ENCODE results near the gene DLX3. TPM values are rescaled to one million over a fixed set of nuclear protein-coding genes. Genes with fewer than 3 reads are reported as not detected.

Gene DLX3
- total RNA-seq, 1 donor: not detected

DNA sequence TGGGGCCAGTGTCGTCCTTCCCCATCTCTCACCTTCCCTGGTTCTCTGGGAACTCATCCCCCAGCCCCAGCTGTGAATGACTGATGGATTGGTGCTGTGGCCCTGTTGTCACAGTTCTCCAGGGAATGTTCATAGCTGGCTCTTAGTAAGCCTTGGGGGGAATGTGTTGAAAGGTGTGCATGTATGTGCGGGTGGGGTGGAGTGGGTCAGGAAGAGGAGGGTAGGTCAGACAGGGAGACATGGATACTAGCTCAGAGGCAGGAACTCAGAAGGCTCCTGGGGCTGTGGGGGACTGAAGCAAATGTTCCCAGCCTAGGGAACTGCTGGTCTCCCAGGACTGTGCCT lies 21.8 kb downstream of the DLX3 start:
- no peak overlapping the region for H3K4me3 ChIP-seq (ENCODE audit: low read depth, low read length)
- no peak for DNase-seq (ENCODE audit: low read depth)
- no peak for TF ChIP-seq CTCF (IDR thresholded peaks at IDR 0.05; ENCODE audit: insufficient read depth, low read depth, low read length)

- no peak overlapping the region for H3K4me3 ChIP-seq (ENCODE audit: low read depth, low read length)
- TF ChIP-seq CTCF (IDR thresholded peaks at IDR 0.05; ENCODE audit: insufficient read depth, low read depth, low read length): no peak
- DNase-seq (ENCODE audit: low read depth): no peak
Observed at GRCh38 chr17:49972486-49973270, 22.3 kb downstream of the DLX3 start.

GRCh38 chr17:49971848-49972485 lies 23.1 kb downstream of the DLX3 start:
- no peak for TF ChIP-seq CTCF (IDR thresholded peaks at IDR 0.05; ENCODE audit: insufficient read depth, low read depth, low read length)
- H3K4me3 ChIP-seq (ENCODE audit: low read depth, low read length): no peak overlapping the region
- no peak for DNase-seq (ENCODE audit: low read depth)

DNA sequence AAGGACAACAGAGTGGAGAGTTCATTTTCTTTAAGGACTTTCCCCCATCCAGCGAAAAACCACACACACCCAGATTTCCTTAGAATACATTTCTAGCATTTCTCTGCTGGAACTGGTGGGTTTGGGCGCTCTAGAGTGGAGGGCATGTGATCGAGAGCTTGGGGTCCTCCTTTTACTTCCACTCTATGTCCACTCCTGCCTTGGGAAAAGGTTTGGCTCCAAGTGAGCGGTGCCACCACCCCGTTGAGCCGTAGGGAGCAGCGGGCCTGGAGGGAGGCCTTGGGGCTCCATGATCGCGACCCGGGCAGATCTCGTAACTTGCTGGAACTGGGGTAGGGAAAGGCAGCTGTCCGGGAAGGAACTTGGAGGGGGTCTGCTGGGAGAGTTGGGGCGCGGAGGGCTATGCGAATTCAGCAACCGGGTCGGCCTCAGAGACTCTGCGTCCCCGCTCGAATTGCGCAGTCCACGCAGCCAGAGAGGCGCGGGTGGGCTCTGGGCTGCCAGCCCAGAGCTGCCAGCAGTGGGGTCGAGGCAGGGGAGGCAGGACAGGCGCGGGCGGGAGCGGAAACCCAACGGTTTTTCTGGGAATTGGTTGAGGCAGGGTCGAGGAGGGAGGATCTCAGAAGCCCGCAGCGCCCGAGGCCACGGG lies 23.7 kb downstream of the DLX3 start:
- H3K4me3 ChIP-seq (ENCODE audit: low read depth, low read length): no peak overlapping the region
- TF ChIP-seq CTCF (IDR thresholded peaks at IDR 0.05; ENCODE audit: insufficient read depth, low read depth, low read length): no peak
- no peak for DNase-seq (ENCODE audit: low read depth)

DNA sequence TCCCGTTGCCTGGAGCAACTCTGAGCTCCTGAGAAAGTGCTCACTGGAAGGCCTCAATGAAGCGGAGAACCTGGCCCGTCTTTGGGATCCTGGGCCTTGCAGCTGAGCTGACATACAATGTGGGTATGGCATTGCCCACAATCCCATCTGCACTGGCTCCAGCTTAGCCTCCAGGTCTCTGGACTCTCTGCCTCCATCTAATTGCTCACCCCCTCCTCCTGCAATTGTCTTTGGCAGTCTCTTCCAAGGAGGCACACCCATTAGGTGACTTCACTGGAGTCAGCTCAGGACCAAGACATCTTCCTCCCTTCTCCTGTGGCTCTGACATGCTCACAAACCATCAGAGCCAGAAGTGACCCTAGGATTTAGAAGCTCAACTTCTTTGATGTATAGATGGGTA lies 24.5 kb downstream of the DLX3 start:
- H3K4me3 ChIP-seq (ENCODE audit: low read depth, low read length): no peak overlapping the region
- no peak for TF ChIP-seq CTCF (IDR thresholded peaks at IDR 0.05; ENCODE audit: insufficient read depth, low read depth, low read length)
- no peak for DNase-seq (ENCODE audit: low read depth)

DNA sequence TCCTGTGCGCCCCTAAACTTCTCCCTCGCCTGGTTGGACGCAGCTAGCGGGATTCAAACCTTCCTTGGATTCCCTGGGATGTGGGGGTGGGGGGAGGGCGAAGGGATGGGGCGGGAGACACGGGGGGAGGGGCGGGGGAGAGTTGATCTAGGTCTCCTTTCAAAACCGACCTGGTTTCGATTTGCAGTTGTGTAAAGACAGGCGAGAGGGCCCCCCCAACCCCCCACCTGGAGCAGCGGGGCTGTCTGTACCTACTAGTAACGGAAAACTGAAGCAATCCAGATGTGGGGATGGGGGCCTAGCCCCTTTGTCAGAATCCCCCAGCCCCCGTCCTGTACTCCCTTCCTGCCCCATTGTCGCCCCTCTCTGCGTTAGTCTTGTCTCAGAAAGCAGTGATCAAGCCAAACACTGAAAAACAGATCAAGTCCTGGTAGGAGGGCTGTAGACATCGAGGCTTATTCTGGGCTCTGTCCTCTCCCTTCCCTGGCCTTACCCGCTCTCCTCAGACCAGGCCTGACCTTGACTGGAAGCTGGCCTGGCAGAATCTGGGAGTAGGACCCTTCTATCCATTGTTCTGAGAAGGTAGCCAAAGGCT lies 25.1 kb downstream of the DLX3 start:
- TF ChIP-seq CTCF (IDR thresholded peaks at IDR 0.05; ENCODE audit: insufficient read depth, low read depth, low read length): no peak
- no peak for DNase-seq (ENCODE audit: low read depth)
- no peak overlapping the region for H3K4me3 ChIP-seq (ENCODE audit: low read depth, low read length)

Data from fibroblast of villous mesenchyme (primary cell).